H1 (cell line): ENCODE data around the gene CFAP65. TPM values are rescaled to one million over a fixed set of nuclear protein-coding genes. Genes with fewer than 3 reads are reported as not detected.

Experiments
- CTCF ChIA-PET: fragments of 300-600 bp; sonication (Branson Sonifier 250); formaldehyde crosslinking; loops from one replicate; lab custom pipeline; 2021; ENCODE audit not compliant: partially characterized antibody; lab: Charles Lee
- POLR2A ChIA-PET: fragments of 300-600 bp; sonication (Branson Sonifier 250); formaldehyde crosslinking; loops from one replicate; lab custom pipeline; 2021; ENCODE audit warnings: inconsistent platforms; ENCODE audit not compliant: partially characterized antibody; lab: Charles Lee
- DNase-seq, 2 experiments: peaks; one replicate each; pipeline versions ENCODE4 v3.0.0 to v3.0.0-alpha.2; 2010 to 2022; ENCODE audit warnings: low spot score in 2 of 2, low read depth in 1 of 2, mixed read lengths in 1 of 2
- FAIRE-seq: peaks from 2 replicates; lab custom pipeline; 2011; peaks lifted over from hg19 to GRCh38; lab: Jason Lieb, UNC
- H2AFZ ChIP-seq: 2 replicates; pipeline ENCODE4 v1.8.1; 2012; ENCODE audit warnings: low read length, inconsistent platforms
- H2AK5ac ChIP-seq: 2 replicates; pipeline ENCODE4 v1.6.1; 2013; ENCODE audit warnings: low read depth, low read length
- H2BK120ac ChIP-seq: replicated peaks from 2 replicates; pipeline ENCODE3; 2013; ENCODE audit warnings: low read depth, low read length, inconsistent platforms
- H2BK12ac ChIP-seq: 2 replicates; pipeline ENCODE4 v1.6.1; 2013; ENCODE audit warnings: low read depth, low read length
- H2BK15ac ChIP-seq: 2 replicates; pipeline ENCODE4 v1.6.1; 2013; ENCODE audit warnings: low read length
- H2BK20ac ChIP-seq: 2 replicates; pipeline ENCODE4 v1.6.1; 2013; ENCODE audit warnings: low read length
- H2BK5ac ChIP-seq: 2 replicates; pipeline ENCODE4 v1.6.1; 2013; ENCODE audit warnings: low read depth, low read length
- H3K14ac ChIP-seq: 2 replicates; pipeline ENCODE4 v1.6.1; 2013; ENCODE audit warnings: inconsistent platforms; ENCODE audit not compliant: insufficient read length
- H3K18ac ChIP-seq: 2 replicates; pipeline ENCODE4 v1.6.1; 2013; ENCODE audit warnings: low read length; ENCODE audit errors: extremely low read depth
- H3K23ac ChIP-seq: 2 replicates; pipeline ENCODE4 v1.6.1; 2013; ENCODE audit warnings: inconsistent platforms; ENCODE audit not compliant: insufficient read length
- H3K23me2 ChIP-seq: 2 replicates; pipeline ENCODE4 v1.6.1; 2013; ENCODE audit warnings: low read depth, low read length
- H3K27ac ChIP-seq: 2 replicates; pipeline ENCODE4 v1.6.1; 2011; ENCODE audit warnings: low read depth, low read length, inconsistent platforms
- H3K27me3 ChIP-seq, 4 experiments: replicated peaks in 1 of 4; 1 replicate in 1 of 4; 2 replicates in 3 of 4; pipeline versions ENCODE4 v1.6.1 to v1.8.1; 2011 to 2013; ENCODE audit warnings: low read length in 3 of 4, mild to moderate bottlenecking in 3 of 4, inconsistent platforms in 2 of 4, mixed read lengths in 2 of 4, moderate library complexity in 1 of 4; ENCODE audit not compliant: control insufficient read depth in 3 of 4, insufficient read depth in 3 of 4; ENCODE audit errors: extremely low read depth in 1 of 4
- H3K36me3 ChIP-seq, 4 experiments: 2 replicates each; pipeline versions ENCODE4 v1.6.1 to v1.8.1; 2011 to 2013; ENCODE audit warnings: mild to moderate bottlenecking in 4 of 4, low read length in 3 of 4, moderate library complexity in 2 of 4, control low read depth in 1 of 4, inconsistent platforms in 1 of 4; ENCODE audit not compliant: insufficient read depth in 4 of 4, control insufficient read depth in 2 of 4
- H3K4ac ChIP-seq: replicated peaks from 2 replicates; pipeline ENCODE3; 2013; ENCODE audit warnings: low read length, low read depth, mixed read lengths, inconsistent platforms; ENCODE audit not compliant: insufficient read length
- H3K4me1 ChIP-seq, 4 experiments: replicated peaks in 1 of 4; 1 replicate in 1 of 4; 2 replicates in 3 of 4; pipeline versions ENCODE4 v1.6.1 to v1.8.1; 2011 to 2013; ENCODE audit warnings: low read length in 3 of 4, inconsistent platforms in 2 of 4, mixed read lengths in 1 of 4; ENCODE audit not compliant: insufficient read depth in 4 of 4, control insufficient read depth in 3 of 4
- H3K4me2 ChIP-seq, 2 experiments: 2 replicates each; pipeline versions ENCODE4 v1.6.1 to v1.8.1; 2011 to 2013; ENCODE audit warnings: low read depth in 2 of 2, low read length in 2 of 2, control low read depth in 1 of 2, inconsistent platforms in 1 of 2, mild to moderate bottlenecking in 1 of 2; ENCODE audit not compliant: insufficient read depth in 1 of 2
- H3K4me3 ChIP-seq, 4 experiments: fragments of 200-600, 300-600 bp in 1 of 4; sonication (generic), shearing (Covaris generic), sonication (Bioruptor Twin) in 1 of 4; 2 replicates each; pipeline versions ENCODE4 v1.5.1 to v1.8.1; 2011 to 2016; ENCODE audit warnings: low read length in 4 of 4, low read depth in 3 of 4, control low read depth in 2 of 4, inconsistent platforms in 2 of 4, mild to moderate bottlenecking in 2 of 4, mixed read lengths in 1 of 4, moderate library complexity in 1 of 4; ENCODE audit not compliant: insufficient read depth in 2 of 4; ENCODE audit errors: extremely low read depth in 1 of 4
- H3K56ac ChIP-seq: replicated peaks from 2 replicates; pipeline ENCODE3; 2013; ENCODE audit warnings: low read depth, mild to moderate bottlenecking, mixed read lengths, low read length, inconsistent platforms; ENCODE audit not compliant: insufficient read length
- H3K79me1 ChIP-seq: 2 replicates; pipeline ENCODE4 v1.6.1; 2013; ENCODE audit warnings: low read depth, low read length, control low read depth
- H3K79me2 ChIP-seq, 2 experiments: 2 replicates each; pipeline versions ENCODE4 v1.6.1 to v1.8.1; 2012 to 2013; ENCODE audit warnings: low read length in 2 of 2, mild to moderate bottlenecking in 2 of 2, inconsistent platforms in 1 of 2; ENCODE audit not compliant: insufficient read depth in 2 of 2, control insufficient read depth in 1 of 2
- H3K9ac ChIP-seq, 4 experiments: replicated peaks in 1 of 4; 1 replicate in 1 of 4; 2 replicates in 3 of 4; pipeline versions ENCODE4 v1.6.1 to v1.8.1; 2011 to 2013; ENCODE audit warnings: low read depth in 3 of 4, low read length in 3 of 4, control low read depth in 2 of 4, mild to moderate bottlenecking in 2 of 4, moderate library complexity in 2 of 4, inconsistent platforms in 1 of 4; ENCODE audit errors: extremely low read depth in 1 of 4
- H3K9me3 ChIP-seq, 2 experiments: 2 replicates each; pipeline versions ENCODE4 v1.6.1 to v1.8.1; 2012 to 2013; ENCODE audit warnings: mild to moderate bottlenecking in 2 of 2, moderate library complexity in 2 of 2, control low read depth in 1 of 2, inconsistent platforms in 1 of 2, low read depth in 1 of 2, low read length in 1 of 2, mixed read lengths in 1 of 2; ENCODE audit not compliant: insufficient read depth in 2 of 2
- H4K20me1 ChIP-seq, 2 experiments: replicated peaks in 1 of 2; 2 replicates each; pipeline versions ENCODE3 to v1.8.1; 2011 to 2013; ENCODE audit warnings: inconsistent platforms in 2 of 2, low read length in 2 of 2, mild to moderate bottlenecking in 1 of 2; ENCODE audit not compliant: insufficient read depth in 2 of 2, control insufficient read depth in 1 of 2
- H4K5ac ChIP-seq: 2 replicates; pipeline ENCODE4 v1.6.1; 2013; ENCODE audit warnings: low read length, low read depth, mixed read lengths, inconsistent platforms; ENCODE audit not compliant: insufficient read length
- H4K8ac ChIP-seq: 2 replicates; pipeline ENCODE4 v1.8.0; 2013; ENCODE audit warnings: mild to moderate bottlenecking, moderate library complexity, low read length, inconsistent platforms; ENCODE audit not compliant: insufficient read depth; ENCODE audit errors: extremely low read depth
- H4K91ac ChIP-seq: replicated peaks from 2 replicates; pipeline ENCODE3; 2013; ENCODE audit warnings: low read length, mixed read lengths, inconsistent platforms; ENCODE audit not compliant: insufficient read length
- ASH2L ChIP-seq: fragments of 200-600, 300-600 bp; sonication (generic); IDR thresholded peaks from one replicate; pipeline ENCODE4 v1.7.1; 2017; ENCODE audit warnings: low read length
- ATF3 ChIP-seq: IDR thresholded peaks from 2 replicates; pipeline ENCODE4 v1.6.1; 2011; ENCODE audit warnings: low read depth, mild to moderate bottlenecking, low read length; ENCODE audit not compliant: insufficient read depth
- BACH1 ChIP-seq: IDR thresholded peaks from 2 replicates; pipeline ENCODE4 v1.6.1; 2012; ENCODE audit warnings: low read length, improper control_type of control experiment
- CBX8 ChIP-seq: fragments of 300-800, 300-1000 bp; sonication (generic); IDR thresholded peaks from 2 replicates; pipeline ENCODE4 v1.7.1; 2016; ENCODE audit warnings: low read depth, low read length, borderline replicate concordance
- CEBPB ChIP-seq: IDR thresholded peaks from 2 replicates; pipeline ENCODE4 v1.6.1; 2012; ENCODE audit warnings: low read depth, low read length
- CHD2 ChIP-seq: IDR thresholded peaks from 2 replicates; pipeline ENCODE4 v1.6.1; 2012; ENCODE audit warnings: low read length, improper control_type of control experiment
- EZH2 ChIP-seq: fragments of 200-600 bp; sonication (generic); IDR thresholded peaks from 2 replicates; pipeline ENCODE4 v1.7.1; 2012; ENCODE audit warnings: low read depth, mild to moderate bottlenecking, moderate library complexity, low read length, inconsistent platforms; ENCODE audit not compliant: severe bottlenecking
- MAX ChIP-seq: IDR thresholded peaks from 2 replicates; pipeline ENCODE4 v1.6.1; 2012; ENCODE audit warnings: inconsistent platforms
- NANOG ChIP-seq: IDR thresholded peaks from 2 replicates; pipeline ENCODE4 v1.6.1; 2011; ENCODE audit warnings: low read length, low read depth, mild to moderate bottlenecking, inconsistent platforms; ENCODE audit not compliant: insufficient read depth, poor library complexity, severe bottlenecking
- RAD21 ChIP-seq, 2 experiments: IDR thresholded peaks in 1 of 2; conservative IDR thresholded peaks in 1 of 2; 2 replicates each; pipeline ENCODE4 v1.6.1; 2011; ENCODE audit warnings: low read depth in 2 of 2, low read length in 2 of 2, improper control_type of control experiment in 1 of 2, inconsistent platforms in 1 of 2, mild to moderate bottlenecking in 1 of 2, moderate library complexity in 1 of 2
- SIN3A ChIP-seq, 2 experiments: IDR thresholded peaks in 1 of 2; conservative IDR thresholded peaks in 1 of 2; 2 replicates each; pipeline ENCODE4 v1.6.1; 2011 to 2012; ENCODE audit warnings: low read length in 2 of 2, improper control_type of control experiment in 1 of 2, low read depth in 1 of 2, mild to moderate bottlenecking in 1 of 2
- SUZ12 ChIP-seq: fragments of 200-600 bp; sonication (generic); IDR thresholded peaks from 2 replicates; pipeline ENCODE4 v1.6.1; 2012; ENCODE audit warnings: mild to moderate bottlenecking, inconsistent platforms, low read length, moderate library complexity, mixed read lengths
- WGBS, 2 experiments: shearing (Covaris generic) in 1 of 2; methylation state at CpG; one replicate each; pipeline versions ENCODE4 v1.1.6 to v1.1.7; 2013 to 2015; ENCODE audit warnings: low lambda C conversion rate in 2 of 2, mixed read lengths in 2 of 2, inconsistent platforms in 1 of 2, low coverage in 1 of 2, missing lambda C conversion rate in 1 of 2; ENCODE audit not compliant: insufficient replicate concordance in 2 of 2, insufficient coverage in 1 of 2, insufficient read length in 1 of 2; ENCODE audit errors: extremely low coverage in 1 of 2, missing lambda C conversion rate in 1 of 2; 5-methylcytosine and 5-hydroxymethylcytosine counted together
- polyA plus RNA-seq, 7 experiments: library from polyadenylated mRNA; depleted of rRNA in 3 of 7; stranded (reverse) in 5 of 7; unstranded in 2 of 7; fragments of >200 nt in 5 of 7; fragments of 200-250 nt in 2 of 7; gene quantifications; 1 replicate in 5 of 7; 2 replicates in 1 of 7; 4 replicates in 1 of 7; pipeline versions ENCODE4 v1.2.1 to v1.2.3, GENCODE V29; 2011 to 2013; ENCODE audit warnings: missing spikeins in 2 of 7, mixed read lengths in 2 of 7
- total RNA-seq: library from RNA; stranded (reverse); fragmentation: NEBNext Ultra II Directional; extraction: Animal tissue kit (Norgen Biotek cat#: 25700); gene quantifications from 2 replicates; pipeline ENCODE4 v1.2.1, GENCODE V29; 2021

Gene CFAP65
- total and polyA plus RNA-seq, 2 of the 8 experiments (the other 6 are each of a cell fraction or from before 2014, with no cell fraction given): 0.19 to 0.45 TPM

GRCh38 chr2:218990052-218990451, 51.3 kb downstream of the CFAP65 start:
- Histone ChIP-seq H2BK15ac (peak overlapping the region; percentile 81; the same call in 1 of the 2 replicates), H3K4me2 (no peak overlapping the region), H2BK5ac (no peak overlapping the region), H3K79me2 (no peaks in the 10 kb centered on the region), H3K23ac (no peak overlapping the region), H4K5ac (no peak overlapping the region), H3K4me3 (no peak overlapping the region), H3K18ac (no peak overlapping the region), H4K8ac (no peak overlapping the region), H2BK20ac (no peak overlapping the region), H4K91ac (no peak overlapping the region), H3K9me3 (no peaks in the 10 kb centered on the region), H3K27me3 (peaks cover 98 to 100% (median 99%) of the 10 kb centered on the region in 4 experiments), H3K23me2 (no peaks in the 10 kb centered on the region; the same call in 1 of the 2 replicates), H2AFZ (no peak overlapping the region), H2AK5ac (peak overlapping the region; percentile 82; the same call in 1 of the 2 replicates), H3K4ac (no peak overlapping the region), H3K27ac (no peak overlapping the region), H2BK12ac (peak overlapping the region; percentile 33; the same call in 1 of the 2 replicates), H4K20me1 (peaks cover 30 to 43% of the 10 kb centered on the region in 2 experiments), H3K56ac (no peak overlapping the region), H3K79me1 (no peaks in the 10 kb centered on the region), H3K9ac (no peak overlapping the region), H3K4me1 (peaks cover 0 to 17% (median 6%) of the 10 kb centered on the region in 4 experiments; a peak in 6 of 7 replicates), H3K36me3 (peaks cover 0 to 6% (median 0%) of the 10 kb centered on the region in 4 experiments; a peak in 1 of 8 replicates), H3K14ac (no peak overlapping the region), H2BK120ac (no peak overlapping the region)
- DNase-seq: no peak
- ChIA-PET CTCF (interaction anchor here (0.9 to 19.5 kb wide), 12 partner anchors 9 to 168 kb away, joined by 3 to 284 read pairs (median 4); partner anchors contain the start of gene FEV), POLR2A (interaction anchor here (1.3 kb wide), 1 partner anchor 12 kb away, joined by 4 read pairs; no protein-coding TSS in a partner anchor)
- 38% methylated on average over 8 of the region's 9 CpGs; no CpG with 5 or more reads in 1 of the 2 experiments for whole genome bisulfite sequencing, 2 experiments
- FAIRE-seq: no peak
- TF ChIP-seq SIN3A (conservative IDR thresholded peaks at IDR 0.05 in 1 of 2, IDR thresholded peaks at IDR 0.05 in 1 of 2; ENCODE audit: low read depth in 1 of 2, low read length in 2 of 2) (no peak), ATF3 (no peak), CHD2 (no peak), SUZ12 (peak; percentile 33), NANOG (no peak), EZH2 (peak; percentile 20), ASH2L (no peak), CBX8 (no peak), BACH1 (no peak), RAD21 (IDR thresholded peaks at IDR 0.05 in 1 of 2, conservative IDR thresholded peaks at IDR 0.05 in 1 of 2; ENCODE audit: low read depth in 2 of 2, low read length in 2 of 2) (no peak), CEBPB (no peak), MAX (no peak)
